Spleen (tissue), 11 donors: ENCODE data around the gene CDH13. TPM values are rescaled to one million over a fixed set of nuclear protein-coding genes. Genes with fewer than 3 reads are reported as not detected.

Source experiments
- DNase-seq: peaks from one replicate; pipeline ENCODE4 v3.0.0-alpha.2; 2020
- H3K27ac ChIP-seq, 8 donors: fragments of 200-600 bp; sonication (generic) in 7 of 8; 1 replicate in 4 of 8; 2 replicates in 4 of 8; pipeline versions ENCODE4 v1.5.0 to v1.8.0; 2016 to 2021; ENCODE audit warnings: inconsistent platforms in 4 of 8, mild to moderate bottlenecking in 4 of 8, moderate library complexity in 1 of 8
- H3K27me3 ChIP-seq, 7 donors: fragments of 200-600 bp; sonication (generic) in 6 of 7; replicated peaks in 1 of 7; 1 replicate in 4 of 7; 2 replicates in 3 of 7; pipeline versions ENCODE4 v1.5.0 to v1.8.0; 2016 to 2021; ENCODE audit warnings: inconsistent platforms in 3 of 7, mild to moderate bottlenecking in 1 of 7
- H3K36me3 ChIP-seq, 6 donors: fragments of 200-600 bp; sonication (generic) in 5 of 6; 1 replicate in 4 of 6; 2 replicates in 2 of 6; pipeline versions ENCODE4 v1.5.0 to v1.8.0; 2016 to 2021; ENCODE audit warnings: inconsistent platforms in 2 of 6
- H3K4me1 ChIP-seq, 6 donors: fragments of 200-600 bp; sonication (generic) in 5 of 6; 1 replicate in 3 of 6; 2 replicates in 3 of 6; pipeline versions ENCODE4 v1.5.0 to v1.8.0; 2016 to 2021; ENCODE audit warnings: inconsistent platforms in 3 of 6
- H3K4me3 ChIP-seq, 8 donors: fragments of 200-600 bp; sonication (generic) in 7 of 8; 1 replicate in 4 of 8; 2 replicates in 4 of 8; pipeline versions ENCODE4 v1.5.0 to v1.8.0; 2016 to 2021; ENCODE audit warnings: inconsistent platforms in 4 of 8, mild to moderate bottlenecking in 4 of 8, moderate library complexity in 2 of 8
- H3K9me3 ChIP-seq, 8 donors: fragments of 200-600 bp; sonication (generic) in 7 of 8; 1 replicate in 4 of 8; 2 replicates in 4 of 8; pipeline versions ENCODE4 v1.5.0 to v1.8.0; 2016 to 2021; ENCODE audit warnings: inconsistent platforms in 4 of 8
- CTCF ChIP-seq, 11 experiments: fragments of 200-600 bp in 7 of 11; fragments of 450-650 bp in 4 of 11; sonication (generic) in 4 of 11; IDR thresholded peaks in 8 of 11; conservative IDR thresholded peaks in 3 of 11; 1 replicate in 7 of 11; 2 replicates in 4 of 11; pipeline versions ENCODE4 v1.4.0 to v1.8.0; 2016 to 2021; ENCODE audit warnings: antibody characterized with exemption in 11 of 11, inconsistent platforms in 4 of 11, mild to moderate bottlenecking in 1 of 11
- POLR2A ChIP-seq, 3 donors: fragments of 450-650 bp; IDR thresholded peaks; one replicate each; pipeline ENCODE4 v1.5.1; 2017; ENCODE audit warnings: antibody characterized with exemption in 3 of 3, mild to moderate bottlenecking in 1 of 3
- POLR2AphosphoS5 ChIP-seq, 3 donors: sonication (generic); formaldehyde crosslinking; IDR thresholded peaks; one replicate each; pipeline ENCODE4 v1.5.1; 2017; ENCODE audit warnings: antibody characterized with exemption in 3 of 3
- WGBS, 5 donors: extraction: QIAGEN DNeasy Blood & Tissue Kit in 3 of 5; methylation state at CpG; one replicate each; pipeline versions ENCODE4 v1.1.5 to v1.1.7; 2013 to 2018; 5-methylcytosine and 5-hydroxymethylcytosine counted together
- intact Hi-C: fragments of 100-400 bp; cut with DNase I; formaldehyde crosslinking; loops from one replicate; pipeline ENCODE4 v1.15.0; 2023; ENCODE audit warnings: low total_unique reads
- polyA plus RNA-seq, 3 donors: library from polyadenylated mRNA; stranded (reverse); fragments of 200-250 nt; gene quantifications; one replicate each; pipeline ENCODE4 v1.2.1, GENCODE V29; 2013
- total RNA-seq, 7 donors: library from RNA; depleted of rRNA in 3 of 7; stranded (reverse); fragments of >200 nt in 3 of 7; fragmentation: NEBNext Ultra II Directional in 4 of 7; extraction: Animal tissue kit (Norgen Biotek cat#: 25700) in 4 of 7; gene quantifications; one replicate each; pipeline versions ENCODE4 v1.1.0 to v1.2.1, GENCODE V29; 2016 to 2021
- donor health status: healthy with polysubstance abuse.
- donor health status: DM: no; HTN: no; CAD: no; lungs with moderate emphysema.
- donor health status: DM: no; HTN: no; CAD: no.
- donor health status: Bipolar disorder and iron deficiency.
- donor health status: healthy.
- donor health status: DM: no; HTN: no; CAD: no.
- donor health status: DM: yes; HTN: yes; CAD: no.

Gene CDH13
- total and polyA plus RNA-seq, 10 donors, result 0.13 to 4.6 (median 1.1) TPM

DNA sequence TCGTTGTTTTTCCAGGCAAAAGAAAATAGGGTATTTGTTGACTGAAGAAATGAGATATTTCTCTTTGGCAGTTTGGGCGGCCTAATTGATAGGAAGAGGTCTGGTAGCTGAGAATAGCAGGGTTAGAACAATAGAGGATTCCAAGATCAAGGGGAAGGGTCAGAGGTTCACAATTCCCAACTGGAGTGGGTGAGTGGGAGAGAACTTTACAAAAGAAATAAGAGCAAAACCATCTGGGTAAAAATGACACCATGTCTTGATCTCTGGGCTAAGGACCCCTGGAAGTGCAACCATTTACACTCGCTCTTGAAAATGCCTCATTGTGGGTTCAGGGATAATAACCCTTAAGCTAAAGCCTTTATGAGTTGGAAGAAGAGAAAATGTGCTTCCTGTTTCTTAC, 180.5 kb downstream of the CDH13 start:
- no peaks in the 10 kb centered on the region for H3K9me3 ChIP-seq
- intact Hi-C loops, result no loop called here
- no peak for DNase-seq
- H3K27me3 ChIP-seq, result peaks cover 0 to 17% (median 0%) of the 10 kb centered on the region in 7 donors
- no peaks in the 10 kb centered on the region for H3K36me3 ChIP-seq
- H3K4me3 ChIP-seq, result no peak overlapping the region
- H3K27ac ChIP-seq, result no peak overlapping the region
- TF ChIP-seq POLR2AphosphoS5 (IDR thresholded peaks at IDR 0.05) (no peak), POLR2A (IDR thresholded peaks at IDR 0.05) (no peak), CTCF (IDR thresholded peaks at IDR 0.05 in 8 of 11, conservative IDR thresholded peaks at IDR 0.05 in 3 of 11) (no peak)
- 34 to 48% (median 45%) methylated on average over 3 of the region's 3 CpGs for WGBS, 5 donors
- H3K4me1 ChIP-seq, result no peaks in the 10 kb centered on the region

GRCh38 chr16:82808036-82808435, 181.3 kb downstream of the CDH13 start:
- Histone ChIP-seq H3K36me3 (no peaks in the 10 kb centered on the region), H3K27ac (no peak overlapping the region), H3K27me3 (peaks cover 0 to 18% (median 0%) of the 10 kb centered on the region in 7 donors), H3K4me1 (no peaks in the 10 kb centered on the region), H3K9me3 (no peaks in the 10 kb centered on the region), H3K4me3 (no peak overlapping the region)
- WGBS, 5 donors, result 72 to 82% (median 78%) methylated on average over 1 of the region's 1 CpG
- no peak for TF ChIP-seq POLR2A (IDR thresholded peaks at IDR 0.05)
- TF ChIP-seq POLR2AphosphoS5 (IDR thresholded peaks at IDR 0.05), result no peak
- no peak for TF ChIP-seq CTCF (IDR thresholded peaks at IDR 0.05 in 8 of 11, conservative IDR thresholded peaks at IDR 0.05 in 3 of 11)
- DNase-seq, result no peak
- intact Hi-C loops, result no loop called here

GRCh38 chr16:82810077-82810476, 183.3 kb downstream of the CDH13 start:
- WGBS, 5 donors, result 70 to 81% (median 75%) methylated on average over 6 of the region's 6 CpGs
- peaks cover 0 to 18% (median 0%) of the 10 kb centered on the region in 7 donors for H3K27me3 ChIP-seq
- H3K4me3 ChIP-seq, result no peak overlapping the region
- H3K36me3 ChIP-seq, result no peaks in the 10 kb centered on the region
- TF ChIP-seq POLR2AphosphoS5 (IDR thresholded peaks at IDR 0.05) (no peak), CTCF (IDR thresholded peaks at IDR 0.05 in 8 of 11, conservative IDR thresholded peaks at IDR 0.05 in 3 of 11) (no peak), POLR2A (IDR thresholded peaks at IDR 0.05) (no peak)
- no peak overlapping the region for H3K27ac ChIP-seq
- H3K9me3 ChIP-seq, result no peaks in the 10 kb centered on the region
- intact Hi-C loops, result no loop called here
- no peak for DNase-seq
- H3K4me1 ChIP-seq, result no peaks in the 10 kb centered on the region

- intact Hi-C loops, result no loop called here
- H3K27ac ChIP-seq, result no peak overlapping the region
- no peak for TF ChIP-seq CTCF (IDR thresholded peaks at IDR 0.05 in 8 of 11, conservative IDR thresholded peaks at IDR 0.05 in 3 of 11)
- TF ChIP-seq POLR2AphosphoS5 (IDR thresholded peaks at IDR 0.05), result no peak
- no peak for TF ChIP-seq POLR2A (IDR thresholded peaks at IDR 0.05)
- no peak overlapping the region for H3K4me3 ChIP-seq
- peaks cover 0 to 18% (median 0%) of the 10 kb centered on the region in 7 donors for H3K27me3 ChIP-seq
- H3K9me3 ChIP-seq, result no peaks in the 10 kb centered on the region
- no peaks in the 10 kb centered on the region for H3K4me1 ChIP-seq
- DNase-seq, result no peak
- 68 to 77% (median 71%) methylated on average over 3 of the region's 3 CpGs for WGBS, 5 donors
- H3K36me3 ChIP-seq, result no peaks in the 10 kb centered on the region
Observed at GRCh38 chr16:82814059-82814458, 187.3 kb downstream of the CDH13 start.
